ENCODE data around the gene BTBD3.

DNA sequence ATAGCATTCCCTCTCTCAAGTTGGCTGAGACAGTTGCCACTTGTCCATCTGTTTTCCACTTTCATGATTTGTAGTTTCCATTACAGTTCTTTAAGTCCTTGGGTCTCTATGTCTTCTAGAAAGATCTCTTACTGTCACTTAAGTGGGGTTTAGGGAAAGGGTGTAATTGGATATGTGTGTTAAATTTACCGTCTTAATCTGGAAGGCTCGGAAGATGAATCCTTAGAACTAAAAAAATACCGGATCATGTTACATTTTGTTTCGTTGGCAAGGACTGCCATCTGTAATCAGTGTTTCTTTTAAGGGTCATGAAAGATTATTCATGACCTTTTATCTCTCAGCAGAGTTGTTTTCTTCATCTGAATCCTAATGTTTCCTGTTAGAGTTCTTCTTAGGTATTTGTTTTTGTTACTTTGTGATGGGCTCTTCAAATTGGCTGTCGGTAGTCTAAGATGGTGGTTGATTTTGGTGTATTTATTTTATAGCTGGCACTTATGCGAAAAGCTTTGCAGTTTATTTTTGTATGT, 21.8 kb upstream of the BTBD3 start:
- TF ChIP-seq, protein P1, sequence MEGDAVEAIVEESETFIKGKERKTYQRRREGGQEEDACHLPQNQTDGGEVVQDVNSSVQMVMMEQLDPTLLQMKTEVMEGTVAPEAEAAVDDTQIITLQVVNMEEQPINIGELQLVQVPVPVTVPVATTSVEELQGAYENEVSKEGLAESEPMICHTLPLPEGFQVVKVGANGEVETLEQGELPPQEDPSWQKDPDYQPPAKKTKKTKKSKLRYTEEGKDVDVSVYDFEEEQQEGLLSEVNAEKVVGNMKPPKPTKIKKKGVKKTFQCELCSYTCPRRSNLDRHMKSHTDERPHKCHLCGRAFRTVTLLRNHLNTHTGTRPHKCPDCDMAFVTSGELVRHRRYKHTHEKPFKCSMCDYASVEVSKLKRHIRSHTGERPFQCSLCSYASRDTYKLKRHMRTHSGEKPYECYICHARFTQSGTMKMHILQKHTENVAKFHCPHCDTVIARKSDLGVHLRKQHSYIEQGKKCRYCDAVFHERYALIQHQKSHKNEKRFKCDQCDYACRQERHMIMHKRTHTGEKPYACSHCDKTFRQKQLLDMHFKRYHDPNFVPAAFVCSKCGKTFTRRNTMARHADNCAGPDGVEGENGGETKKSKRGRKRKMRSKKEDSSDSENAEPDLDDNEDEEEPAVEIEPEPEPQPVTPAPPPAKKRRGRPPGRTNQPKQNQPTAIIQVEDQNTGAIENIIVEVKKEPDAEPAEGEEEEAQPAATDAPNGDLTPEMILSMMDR (conservative IDR thresholded peaks at IDR 0.05; ENCODE audit: low read depth, low read length), result no peak
- TF ChIP-seq EZH2 (IDR thresholded peaks at IDR 0.05; ENCODE audit: low read length, unreplicated experiment), result no peak
